Activated CD4-positive, alpha-beta memory T cell treated with anti-CD3 and anti-CD28 coated beads for 36 hours (primary cell): Measurements from ENCODE around the gene SH2D5. TPM values are rescaled to one million over a fixed set of nuclear protein-coding genes. Genes with fewer than 3 reads are reported as not detected.
A peak's percentile ranks its signal among the peaks of the same experiment; 100 is the strongest.

Experiments
- CTCF ChIA-PET: fragments of 350-600 bp; sonication (Branson Sonifier 250); formaldehyde crosslinking; loops from one replicate; lab custom pipeline; 2021; ENCODE audit warnings: antibody characterized with exemption, inconsistent platforms; lab: Charles Lee
- POLR2A ChIA-PET: fragments of 350-600 bp; sonication (Branson Sonifier 250); formaldehyde crosslinking; loops from one replicate; lab custom pipeline; 2021; ENCODE audit warnings: antibody characterized with exemption; lab: Charles Lee
- DNase-seq: peaks from one replicate; pipeline ENCODE4 v3.0.0-alpha.2; 2020
- H3K27ac Mint-ChIP-seq: one replicate; pipeline ENCODE4 v1.8.0; 2021; ENCODE audit warnings: mixed read lengths
- H3K27me3 Mint-ChIP-seq: one replicate; pipeline ENCODE4 v1.8.0; 2021; ENCODE audit warnings: mixed read lengths
- H3K36me3 Mint-ChIP-seq: one replicate; pipeline ENCODE4 v1.8.0; 2021; ENCODE audit warnings: mixed read lengths
- H3K4me1 Mint-ChIP-seq: one replicate; pipeline ENCODE4 v1.8.0; 2021; ENCODE audit warnings: low read depth, mixed read lengths
- H3K4me3 Mint-ChIP-seq: one replicate; pipeline ENCODE4 v1.8.0; 2021; ENCODE audit warnings: mild to moderate bottlenecking, mixed read lengths
- H3K9me3 Mint-ChIP-seq: one replicate; pipeline ENCODE4 v1.8.0; 2021; ENCODE audit warnings: mixed read lengths
- intact Hi-C: fragments of 100-400 bp; cut with micrococcal nuclease; formaldehyde crosslinking; loops from one replicate; pipeline ENCODE4 v1.15.1; 2023
- total RNA-seq, 2 experiments: library from RNA; stranded (reverse); gene quantifications; one replicate each; pipeline ENCODE4 v1.2.3, GENCODE V29; 2021

The SH2D5 gene
- total RNA-seq, result under 1 TPM; 0.07 to 0.12 TPM

GRCh38 chr1:20732588-20733359 lies at the start of gene SH2D5:
SH2D5 (minus strand) TSS chr1:20732703; CDS start chr1:20728044, 4,659 bp downstream.
- H3K36me3 Mint-ChIP-seq, result peaks cover 12% of the 10 kb centered on the region
- H3K9me3 Mint-ChIP-seq, result no peaks in the 10 kb centered on the region
- H3K27me3 Mint-ChIP-seq, result peaks cover 19% of the 10 kb centered on the region
- H3K4me1 Mint-ChIP-seq, result peaks cover 21% of the 10 kb centered on the region
- H3K4me3 Mint-ChIP-seq, result peak within 1 kb of the TSS; percentile 74
- ChIA-PET CTCF (interaction anchor here (0.6 to 3.3 kb wide), 2 partner anchors 36 to 462 kb away, joined by 3 to 21 read pairs; no protein-coding TSS in a partner anchor), POLR2A (interaction anchor here (1.5 kb wide), 1 partner anchor 15 kb away, joined by 3 read pairs; the partner anchor contains the start of gene KIF17)
- intact Hi-C loops, result loop anchor here (2.0 to 5.0 kb wide), 3 partner anchors 36 to 70 kb away; partner anchors contain the start of genes DDOST and HP1BP3
- no peak within 1 kb of the TSS for H3K27ac Mint-ChIP-seq
- peak; percentile 85 for DNase-seq

GRCh38 chr1:20775700-20776099 lies 43.2 kb upstream of the SH2D5 start:
- Mint-ChIP-seq H3K4me3 (no peak overlapping the region), H3K4me1 (peaks cover 19% of the 10 kb centered on the region), H3K27ac (no peak overlapping the region), H3K27me3 (no peaks in the 10 kb centered on the region), H3K36me3 (peaks cover 39% of the 10 kb centered on the region), H3K9me3 (no peaks in the 10 kb centered on the region)
- CTCF ChIA-PET, result no interaction called here
- intact Hi-C loops, result no loop called here
- DNase-seq, result no peak
- POLR2A ChIA-PET, result no interaction called here

GRCh38 chr1:20771780-20772179 lies 39.3 kb upstream of the SH2D5 start:
- H3K9me3 Mint-ChIP-seq, result no peaks in the 10 kb centered on the region
- ChIA-PET CTCF (interaction anchor here (0.7 to 1.5 kb wide), 2 partner anchors 278 to 423 kb away, joined by 3 read pairs; no protein-coding TSS in a partner anchor), POLR2A (no interaction called here)
- H3K4me1 Mint-ChIP-seq, result peaks cover 6% of the 10 kb centered on the region
- H3K27ac Mint-ChIP-seq, result no peak overlapping the region
- H3K36me3 Mint-ChIP-seq, result peaks cover 46% of the 10 kb centered on the region
- intact Hi-C loops, result no loop called here
- no peak for DNase-seq
- H3K4me3 Mint-ChIP-seq, result no peak overlapping the region
- H3K27me3 Mint-ChIP-seq, result no peaks in the 10 kb centered on the region

- H3K36me3 Mint-ChIP-seq, result peaks cover 48% of the 10 kb centered on the region
- H3K27me3 Mint-ChIP-seq, result no peaks in the 10 kb centered on the region
- intact Hi-C loops, result no loop called here
- no peaks in the 10 kb centered on the region for H3K9me3 Mint-ChIP-seq
- no peak overlapping the region for H3K27ac Mint-ChIP-seq
- H3K4me3 Mint-ChIP-seq, result no peak overlapping the region
- ChIA-PET CTCF (interaction anchor here (0.7 to 1.5 kb wide), 5 partner anchors 16 to 276 kb away, joined by 3 read pairs; no protein-coding TSS in a partner anchor), POLR2A (interaction anchor here (1.0 kb wide), 1 partner anchor 16 kb away, joined by 4 read pairs; the partner anchor contains the start of gene HP1BP3)
- H3K4me1 Mint-ChIP-seq, result no peaks in the 10 kb centered on the region
- DNase-seq, result no peak
Measured at GRCh38 chr1:20770314-20771087, 38.0 kb upstream of the SH2D5 start.

- POLR2A ChIA-PET, result interaction anchor here (0.7 kb wide), 1 partner anchor 293 kb away, joined by 3 read pairs; no protein-coding TSS in a partner anchor
- no peak overlapping the region for H3K4me3 Mint-ChIP-seq
Measured at GRCh38 chr1:20767271-20767670, 34.8 kb upstream of the SH2D5 start.

GRCh38 chr1:20763417-20763816 lies 30.9 kb upstream of the SH2D5 start:
- no peak overlapping the region for H3K27ac Mint-ChIP-seq
- ChIA-PET POLR2A (no interaction called here), CTCF (no interaction called here)
- H3K9me3 Mint-ChIP-seq, result no peaks in the 10 kb centered on the region
- intact Hi-C loops, result no loop called here
- no peak overlapping the region for H3K4me3 Mint-ChIP-seq
- no peak for DNase-seq
- H3K4me1 Mint-ChIP-seq, result no peaks in the 10 kb centered on the region
- no peaks in the 10 kb centered on the region for H3K27me3 Mint-ChIP-seq
- H3K36me3 Mint-ChIP-seq, result peaks cover 46% of the 10 kb centered on the region

More at GRCh38 chr1:20767271-20767670, 34.8 kb upstream of the SH2D5 start:
- H3K36me3 Mint-ChIP-seq, result peaks cover 44% of the 10 kb centered on the region
- no peak overlapping the region for H3K27ac Mint-ChIP-seq
- no peaks in the 10 kb centered on the region for H3K9me3 Mint-ChIP-seq
- no peaks in the 10 kb centered on the region for H3K27me3 Mint-ChIP-seq
- intact Hi-C loops, result no loop called here
- CTCF ChIA-PET, result interaction anchor here (0.8 kb wide), 1 partner anchor 742 kb away, joined by 3 read pairs; the partner anchor contains the start of gene ALPL
- DNase-seq, result no peak
- no peaks in the 10 kb centered on the region for H3K4me1 Mint-ChIP-seq

- Mint-ChIP-seq H3K36me3 (peaks cover 50% of the 10 kb centered on the region), H3K4me3 (no peak overlapping the region), H3K27me3 (no peaks in the 10 kb centered on the region), H3K4me1 (no peaks in the 10 kb centered on the region), H3K27ac (no peak overlapping the region), H3K9me3 (no peaks in the 10 kb centered on the region)
- ChIA-PET POLR2A (no interaction called here), CTCF (interaction anchor here (0.7 kb wide), 1 partner anchor 435 kb away, joined by 3 read pairs; no protein-coding TSS in a partner anchor)
- DNase-seq, result no peak
- intact Hi-C loops, result no loop called here
Measured at GRCh38 chr1:20760322-20760721, 27.8 kb upstream of the SH2D5 start.

GRCh38 chr1:20753589-20753988 lies 21.1 kb upstream of the SH2D5 start:
- Mint-ChIP-seq H3K27ac (no peak overlapping the region), H3K4me1 (no peaks in the 10 kb centered on the region), H3K4me3 (no peak overlapping the region), H3K27me3 (no peaks in the 10 kb centered on the region), H3K9me3 (no peaks in the 10 kb centered on the region), H3K36me3 (peaks cover 35% of the 10 kb centered on the region)
- ChIA-PET POLR2A (no interaction called here), CTCF (no interaction called here)
- intact Hi-C loops, result no loop called here
- no peak for DNase-seq

- H3K9me3 Mint-ChIP-seq, result no peaks in the 10 kb centered on the region
- intact Hi-C loops, result no loop called here
- DNase-seq, result no peak
- H3K27ac Mint-ChIP-seq, result no peak overlapping the region
- H3K4me3 Mint-ChIP-seq, result no peak overlapping the region
- ChIA-PET POLR2A (interaction anchor here (0.7 kb wide), 1 partner anchor 60 kb away, joined by 6 read pairs; no protein-coding TSS in a partner anchor), CTCF (interaction anchor here (0.7 to 1.6 kb wide), 3 partner anchors 13 to 444 kb away, joined by 3 to 4 read pairs (median 3); no protein-coding TSS in a partner anchor)
- H3K4me1 Mint-ChIP-seq, result no peaks in the 10 kb centered on the region
- H3K36me3 Mint-ChIP-seq, result peaks cover 44% of the 10 kb centered on the region
- no peaks in the 10 kb centered on the region for H3K27me3 Mint-ChIP-seq
Measured at GRCh38 chr1:20751462-20751990, 19.0 kb upstream of the SH2D5 start.

- no peaks in the 10 kb centered on the region for H3K9me3 Mint-ChIP-seq
- no peaks in the 10 kb centered on the region for H3K27me3 Mint-ChIP-seq
- intact Hi-C loops, result no loop called here
- no peak overlapping the region for H3K27ac Mint-ChIP-seq
- peaks cover 46% of the 10 kb centered on the region for H3K36me3 Mint-ChIP-seq
- H3K4me3 Mint-ChIP-seq, result no peak overlapping the region
- CTCF ChIA-PET, result no interaction called here
- no peaks in the 10 kb centered on the region for H3K4me1 Mint-ChIP-seq
- POLR2A ChIA-PET, result interaction anchor here (0.6 to 1.5 kb wide), 2 partner anchors 44 to 466 kb away, joined by 3 to 4 read pairs; partner anchors contain the start of gene HP1BP3
- no peak for DNase-seq
Measured at GRCh38 chr1:20742671-20743070, 10.2 kb upstream of the SH2D5 start.

GRCh38 chr1:20740781-20741180 lies 8.3 kb upstream of the SH2D5 start:
- H3K9me3 Mint-ChIP-seq, result no peaks in the 10 kb centered on the region
- POLR2A ChIA-PET, result no interaction called here
- H3K4me1 Mint-ChIP-seq, result no peaks in the 10 kb centered on the region
- CTCF ChIA-PET, result interaction anchor here (1.6 kb wide), 1 partner anchor 44 kb away, joined by 5 read pairs; no protein-coding TSS in a partner anchor
- H3K27ac Mint-ChIP-seq, result no peak overlapping the region
- H3K27me3 Mint-ChIP-seq, result no peaks in the 10 kb centered on the region
- intact Hi-C loops, result no loop called here
- H3K36me3 Mint-ChIP-seq, result peaks cover 46% of the 10 kb centered on the region
- H3K4me3 Mint-ChIP-seq, result no peak overlapping the region
- DNase-seq, result no peak
